HG02852 (cell line): Measurements from ENCODE around the gene DLEU7.

Experiments
- ATAC-seq: cut with Tn5 transposase; IDR thresholded peaks from one replicate; pipeline ENCODE4 v1.9.1; 2021; ENCODE audit warnings: mild to moderate bottlenecking, moderate library complexity; ENCODE audit not compliant: unreplicated experiment

DLEU7 gene

GRCh38 chr13:50844084-50844875, 788 bp upstream of the DLEU7 start:
- ATAC-seq, result no peak

GRCh38 chr13:50842990-50843256, 569 bp downstream of the DLEU7 start:
- ATAC-seq, result no peak

GRCh38 chr13:50842251-50842989, 1.1 kb downstream of the DLEU7 start:
- ATAC-seq, result no peak

GRCh38 chr13:50841786-50842185, 1.7 kb downstream of the DLEU7 start:
- ATAC-seq, result no peak

GRCh38 chr13:50840284-50840683, 3.2 kb downstream of the DLEU7 start:
- no peak for ATAC-seq

GRCh38 chr13:50839828-50840227, 3.7 kb downstream of the DLEU7 start:
- no peak for ATAC-seq

GRCh38 chr13:50838701-50839100, 4.8 kb downstream of the DLEU7 start:
- ATAC-seq, result no peak

GRCh38 chr13:50838031-50838430, 5.5 kb downstream of the DLEU7 start:
- ATAC-seq, result no peak

- peak; percentile 68 for ATAC-seq
Measured at GRCh38 chr13:50831512-50831911, 12.0 kb downstream of the DLEU7 start.

GRCh38 chr13:50829896-50830295, 13.6 kb downstream of the DLEU7 start:
- no peak for ATAC-seq

GRCh38 chr13:50829226-50829625, 14.3 kb downstream of the DLEU7 start:
- ATAC-seq, result no peak

- no peak for ATAC-seq
Measured at GRCh38 chr13:50826035-50826434, 17.5 kb downstream of the DLEU7 start.

- no peak for ATAC-seq
Measured at GRCh38 chr13:50812242-50812641, 31.2 kb downstream of the DLEU7 start.

- ATAC-seq, result peak; percentile 96
Measured at GRCh38 chr13:50810998-50811397, 32.5 kb downstream of the DLEU7 start.

GRCh38 chr13:50810468-50810867, 33.0 kb downstream of the DLEU7 start:
- ATAC-seq, result no peak

GRCh38 chr13:50809133-50810090, 34.1 kb downstream of the DLEU7 start:
- ATAC-seq, result no peak

- ATAC-seq, result no peak
Measured at GRCh38 chr13:50805805-50806204, 37.7 kb downstream of the DLEU7 start.

GRCh38 chr13:50801087-50801931, 42.2 kb downstream of the DLEU7 start:
- peak; percentile 88 for ATAC-seq

GRCh38 chr13:50800091-50800739, 43.3 kb downstream of the DLEU7 start:
- no peak for ATAC-seq

- ATAC-seq, result no peak
Measured at GRCh38 chr13:50798923-50799322, 44.6 kb downstream of the DLEU7 start.
